H1 (cell line): Measurements from ENCODE around the gene PLCXD1. TPM values are rescaled to one million over a fixed set of nuclear protein-coding genes. Genes with fewer than 3 reads are reported as not detected.

Experiments
- CEBPB ChIP-seq: IDR thresholded peaks from 2 replicates; pipeline ENCODE4 v1.6.1; 2012; ENCODE audit warnings: low read depth, low read length
- RXRA ChIP-seq: IDR thresholded peaks from 2 replicates; pipeline ENCODE4 v1.6.1; 2011; ENCODE audit warnings: low read depth, mild to moderate bottlenecking, low read length, moderate library complexity; ENCODE audit not compliant: insufficient read depth
- polyA plus RNA-seq, 7 experiments: library from polyadenylated mRNA; depleted of rRNA in 3 of 7; stranded (reverse) in 5 of 7; unstranded in 2 of 7; fragments of >200 nt in 5 of 7; fragments of 200-250 nt in 2 of 7; gene quantifications; 1 replicate in 5 of 7; 2 replicates in 1 of 7; 4 replicates in 1 of 7; pipeline versions ENCODE4 v1.2.1 to v1.2.3, GENCODE V29; 2011 to 2013; ENCODE audit warnings: missing spikeins in 2 of 7, mixed read lengths in 2 of 7
- total RNA-seq: library from RNA; stranded (reverse); fragmentation: NEBNext Ultra II Directional; extraction: Animal tissue kit (Norgen Biotek cat#: 25700); gene quantifications from 2 replicates; pipeline ENCODE4 v1.2.1, GENCODE V29; 2021

Gene PLCXD1
- total and polyA plus RNA-seq, 2 of the 8 experiments (the other 6 are each of a cell fraction or from before 2014, with no cell fraction given) = 93.6 to 124 TPM

DNA sequence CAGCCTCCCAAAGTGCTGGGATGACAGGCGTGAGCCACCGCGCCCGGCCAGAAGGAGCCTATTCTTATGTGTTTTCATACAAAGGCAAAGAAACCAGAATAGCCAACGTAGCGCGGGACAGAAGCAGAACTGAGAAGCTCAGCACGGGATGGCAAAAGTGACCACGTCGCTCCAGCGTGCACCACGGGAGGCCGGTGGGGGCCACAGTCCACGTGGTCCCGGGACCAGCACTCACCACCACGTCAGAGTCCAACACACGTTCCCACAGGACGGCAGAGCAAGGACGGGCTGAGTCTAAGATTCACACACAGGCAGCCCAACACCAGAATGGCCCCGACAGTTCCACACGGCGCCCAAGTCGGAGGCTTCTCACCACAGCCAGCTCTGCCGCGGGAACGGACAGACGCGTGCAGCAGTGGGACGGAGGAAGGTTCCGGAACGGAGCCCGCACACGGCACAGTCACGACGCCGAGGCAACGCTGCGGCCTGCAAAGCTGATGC lies 56.2 kb downstream of the PLCXD1 start (continued):
- TF ChIP-seq RXRA (no peak), CEBPB (no peak)
- TF ChIP-seq, all 59 proteins: peak for 0
